Adrenal gland (tissue), 12 donors: ENCODE data around the gene ARHGEF16. TPM values are rescaled to one million over a fixed set of nuclear protein-coding genes. Genes with fewer than 3 reads are reported as not detected.

Experiments used
- DNase-seq, 7 donors: peaks; one replicate each; pipeline ENCODE4 v3.0.0-alpha.2; 2019 to 2020
- H3K27ac ChIP-seq, 5 donors: fragments of 200-600 bp; sonication (generic) in 4 of 5; 1 replicate in 3 of 5; 2 replicates in 2 of 5; pipeline versions ENCODE4 v1.5.1 to v1.8.0; 2016 to 2020; ENCODE audit warnings: mild to moderate bottlenecking in 1 of 5
- H3K27me3 ChIP-seq: fragments of 200-600 bp; 2 replicates; pipeline ENCODE4 v1.8.0; 2021
- H3K36me3 ChIP-seq, 2 donors: fragments of 200-600 bp; replicated peaks in 1 of 2; 1 replicate in 1 of 2; 2 replicates in 1 of 2; pipeline versions ENCODE4 v1.5.1 to v1.8.0; 2018 to 2022
- H3K4me1 ChIP-seq, 2 donors: fragments of 200-600 bp; replicated peaks in 1 of 2; 1 replicate in 1 of 2; 2 replicates in 1 of 2; pipeline versions ENCODE4 v1.5.1 to v1.8.0; 2018 to 2021
- H3K4me3 ChIP-seq, 4 donors: fragments of 200-600 bp; sonication (generic) in 3 of 4; one replicate each; pipeline ENCODE4 v1.5.1; 2016 to 2018
- H3K9me3 ChIP-seq, 3 donors: fragments of 200-600 bp; sonication (generic) in 1 of 3; replicated peaks in 1 of 3; 1 replicate in 2 of 3; 2 replicates in 1 of 3; pipeline versions ENCODE4 v1.5.1 to v1.8.0; 2016 to 2021
- POLR2A ChIP-seq, 2 donors: fragments of 450-650 bp; IDR thresholded peaks; one replicate each; pipeline ENCODE4 v1.6.1; 2017; ENCODE audit warnings: antibody characterized with exemption in 2 of 2, mild to moderate bottlenecking in 2 of 2, moderate library complexity in 1 of 2
- WGBS, 4 donors: extraction: QIAGEN DNeasy Blood & Tissue Kit in 2 of 4; methylation state at CpG; one replicate each; pipeline versions ENCODE4 v1.1.5 to v1.1.7; 2013 to 2017; 5-methylcytosine and 5-hydroxymethylcytosine counted together
- intact Hi-C, 2 donors: fragments of 100-400 bp; cut with DNase I; formaldehyde crosslinking; loops; one replicate each; pipeline versions ENCODE4 v1.14.1 to v1.15.0; 2022 to 2023
- polyA plus RNA-seq, 3 donors: library from polyadenylated mRNA; stranded (reverse); fragments of 200-250 nt in 2 of 3; fragments of 350-450 nt in 1 of 3; fragmentation: Illumina TruSeq in 1 of 3; extraction: RNeasy Lipid Tissue Mini Kit (QIAGEN cat#74804) in 1 of 3; gene quantifications; one replicate each; pipeline ENCODE4 v1.2.3, GENCODE V29; 2013 to 2014
- total RNA-seq, 9 donors: library from RNA; depleted of rRNA in 4 of 9; stranded (reverse); fragments of >200 nt in 4 of 9; fragments of 120-200 nt in 1 of 9; fragmentation: NEBNext Ultra II Directional in 1 of 9; extraction: Animal tissue kit (Norgen Biotek cat#: 25700) in 1 of 9; gene quantifications; one replicate each; pipeline versions ENCODE4 v1.1.0 to v1.2.4, GENCODE V29; 2013 to 2023
- TF ChIP-seq, protein P1 (sequence below), 6 experiments: fragments of 450-650 bp in 4 of 6; fragments of 200-600 bp in 2 of 6; sonication (generic) in 1 of 6; IDR thresholded peaks; 1 replicate in 5 of 6; 2 replicates in 1 of 6; pipeline versions ENCODE4 v1.5.1 to v1.8.0; 2016 to 2021; ENCODE audit warnings: antibody characterized with exemption in 6 of 6, mild to moderate bottlenecking in 2 of 6, moderate library complexity in 1 of 6
- donor health status: healthy with polysubstance abuse.
- donor health status: Bipolar disorder and iron deficiency.
- donor health status: DM: yes; HTN: yes; CAD: no.
- donor health status: DM: no; HTN: no; CAD: no.
- donor health status: DM: no; HTN: no; CAD: no.
- donor health status: DM: yes; HTN: yes; CAD: no.

The ARHGEF16 gene
- total and polyA plus RNA-seq, 12 donors = 0.11 to 3.1 (median 0.83) TPM

DNA sequence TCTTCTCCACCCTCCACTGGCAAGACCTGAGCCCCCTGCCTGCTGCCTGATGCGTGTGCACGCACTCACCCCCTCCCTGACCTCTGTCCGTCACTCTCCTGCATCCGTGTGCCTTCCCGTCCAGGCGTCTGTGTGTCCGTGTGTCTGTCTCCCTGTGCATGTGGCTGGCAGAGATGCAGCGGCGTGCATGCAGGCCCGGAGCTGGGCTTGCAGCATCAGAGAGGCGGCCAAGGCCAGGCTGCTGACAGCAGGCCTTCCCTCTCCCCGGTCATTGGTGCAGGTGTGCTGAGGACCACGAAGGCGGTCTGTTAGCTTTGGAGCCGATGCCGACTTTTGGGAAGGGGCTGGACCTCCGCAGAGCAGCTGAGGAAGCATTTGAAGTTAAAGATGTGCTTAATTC is 22.8 kb upstream of the ARHGEF16 start:
- Histone ChIP-seq H3K9me3 (no peaks in the 10 kb centered on the region), H3K4me3 (no peak overlapping the region), H3K27me3 (no peaks in the 10 kb centered on the region), H3K4me1 (no peaks in the 10 kb centered on the region), H3K27ac (no peak overlapping the region), H3K36me3 (no peaks in the 10 kb centered on the region)
- WGBS, 4 donors = 47 to 70% (median 69%) methylated on average over 13 to 17 of the region's 17 CpGs
- no peak for DNase-seq
- intact Hi-C loops = no loop called here
- TF ChIP-seq, protein P1, sequence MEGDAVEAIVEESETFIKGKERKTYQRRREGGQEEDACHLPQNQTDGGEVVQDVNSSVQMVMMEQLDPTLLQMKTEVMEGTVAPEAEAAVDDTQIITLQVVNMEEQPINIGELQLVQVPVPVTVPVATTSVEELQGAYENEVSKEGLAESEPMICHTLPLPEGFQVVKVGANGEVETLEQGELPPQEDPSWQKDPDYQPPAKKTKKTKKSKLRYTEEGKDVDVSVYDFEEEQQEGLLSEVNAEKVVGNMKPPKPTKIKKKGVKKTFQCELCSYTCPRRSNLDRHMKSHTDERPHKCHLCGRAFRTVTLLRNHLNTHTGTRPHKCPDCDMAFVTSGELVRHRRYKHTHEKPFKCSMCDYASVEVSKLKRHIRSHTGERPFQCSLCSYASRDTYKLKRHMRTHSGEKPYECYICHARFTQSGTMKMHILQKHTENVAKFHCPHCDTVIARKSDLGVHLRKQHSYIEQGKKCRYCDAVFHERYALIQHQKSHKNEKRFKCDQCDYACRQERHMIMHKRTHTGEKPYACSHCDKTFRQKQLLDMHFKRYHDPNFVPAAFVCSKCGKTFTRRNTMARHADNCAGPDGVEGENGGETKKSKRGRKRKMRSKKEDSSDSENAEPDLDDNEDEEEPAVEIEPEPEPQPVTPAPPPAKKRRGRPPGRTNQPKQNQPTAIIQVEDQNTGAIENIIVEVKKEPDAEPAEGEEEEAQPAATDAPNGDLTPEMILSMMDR (IDR thresholded peaks at IDR 0.05) = no peak
- TF ChIP-seq POLR2A (IDR thresholded peaks at IDR 0.05) = no peak

DNA sequence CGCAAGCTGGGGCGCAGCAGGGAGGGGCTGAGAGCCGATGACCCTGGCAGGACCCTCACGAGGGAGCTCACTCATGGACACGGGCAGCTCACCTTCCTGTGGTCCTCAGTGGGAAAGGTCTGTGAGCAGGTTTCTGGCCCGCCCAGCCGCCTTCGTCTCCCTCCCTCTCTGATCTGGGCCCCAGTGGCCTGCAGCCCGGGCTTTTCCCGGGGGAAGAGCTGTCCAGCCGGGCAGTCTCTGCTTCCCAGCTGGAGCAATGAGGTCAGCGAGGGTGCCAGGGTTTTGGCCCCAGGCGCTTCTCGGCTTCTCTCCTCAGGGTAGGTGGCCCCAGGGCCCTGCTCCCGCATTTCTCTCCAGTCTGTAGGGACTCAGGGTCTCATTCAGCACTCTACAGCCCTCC is 22.2 kb upstream of the ARHGEF16 start:
- H3K9me3 ChIP-seq = no peaks in the 10 kb centered on the region
- no peak overlapping the region for H3K27ac ChIP-seq
- intact Hi-C loops = no loop called here
- H3K4me3 ChIP-seq = no peak overlapping the region
- no peaks in the 10 kb centered on the region for H3K36me3 ChIP-seq
- TF ChIP-seq, protein P1 (IDR thresholded peaks at IDR 0.05) = no peak
- DNase-seq = no peak
- no peaks in the 10 kb centered on the region for H3K27me3 ChIP-seq
- WGBS, 4 donors = 49 to 64% (median 60%) methylated on average over 6 to 15 of the region's 15 CpGs
- H3K4me1 ChIP-seq = no peaks in the 10 kb centered on the region

DNA sequence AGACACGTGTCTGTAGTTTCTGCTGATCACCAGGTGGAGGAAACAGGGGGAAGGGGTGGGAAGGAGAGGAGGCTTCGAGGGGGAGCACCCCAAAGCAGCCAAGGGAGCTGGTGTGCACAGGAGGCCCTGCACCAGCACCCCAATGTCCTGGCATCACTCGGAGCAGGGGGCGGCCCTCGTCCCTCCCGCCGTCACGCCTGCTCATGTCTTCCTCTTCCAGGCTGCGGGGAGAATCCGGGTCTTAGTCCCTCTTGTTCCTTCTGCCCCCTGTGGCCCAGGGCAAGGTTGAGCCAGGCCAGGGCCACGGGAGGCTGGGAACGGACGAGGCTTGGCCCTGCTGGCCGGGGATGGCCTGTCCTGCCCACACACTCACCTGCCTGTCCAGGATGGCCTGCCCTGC is 21.4 kb upstream of the ARHGEF16 start:
- H3K36me3 ChIP-seq = no peaks in the 10 kb centered on the region
- H3K4me1 ChIP-seq = no peaks in the 10 kb centered on the region
- H3K9me3 ChIP-seq = no peaks in the 10 kb centered on the region
- 65 to 85% (median 77%) methylated on average over 4 to 14 of the region's 14 CpGs for WGBS, 4 donors
- no peak for TF ChIP-seq POLR2A (IDR thresholded peaks at IDR 0.05)
- TF ChIP-seq, protein P1 (IDR thresholded peaks at IDR 0.05) = no peak
- no peaks in the 10 kb centered on the region for H3K27me3 ChIP-seq
- no peak for DNase-seq
- intact Hi-C loops = no loop called here
- H3K4me3 ChIP-seq = no peak overlapping the region
- no peak overlapping the region for H3K27ac ChIP-seq

DNA sequence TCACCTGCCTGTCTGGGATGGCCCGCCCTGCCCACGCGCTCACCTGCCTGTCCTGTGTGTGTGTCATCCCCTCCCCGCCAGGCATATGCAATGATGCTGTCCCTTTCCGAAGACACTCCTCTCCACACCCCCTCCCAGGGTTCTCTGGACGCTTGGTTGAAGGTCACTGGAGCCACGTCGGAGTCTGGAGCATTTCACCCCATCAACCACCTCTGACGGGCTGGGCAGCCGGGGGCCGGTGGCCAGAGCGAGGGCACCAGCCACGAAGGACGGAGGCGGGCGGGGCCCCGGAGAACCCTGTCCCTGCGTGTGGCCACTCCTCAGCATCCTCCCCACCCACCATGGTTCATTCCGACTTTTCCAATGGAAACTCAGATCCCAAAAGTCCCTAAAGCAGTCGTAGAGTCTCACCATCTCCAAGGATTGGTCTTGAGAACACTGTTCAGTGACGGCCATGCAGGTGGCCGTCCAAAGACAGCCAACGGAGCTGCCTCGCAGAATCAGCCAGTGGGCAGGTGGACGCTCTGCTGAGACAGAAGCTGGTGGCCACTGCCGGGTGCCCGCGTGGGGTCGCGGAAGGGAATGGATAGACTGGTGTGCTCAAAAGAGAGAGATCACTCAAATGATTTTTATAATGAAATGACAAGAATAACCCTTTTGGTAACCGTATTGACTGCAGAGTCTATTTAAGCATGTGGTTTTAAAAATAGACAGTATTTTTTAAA is 20.7 kb upstream of the ARHGEF16 start:
- 84 to 87% (median 85%) methylated on average over 26 to 31 of the region's 31 CpGs for WGBS, 4 donors
- no peaks in the 10 kb centered on the region for H3K36me3 ChIP-seq
- no peaks in the 10 kb centered on the region for H3K4me1 ChIP-seq
- H3K4me3 ChIP-seq = no peak overlapping the region
- no peaks in the 10 kb centered on the region for H3K27me3 ChIP-seq
- H3K9me3 ChIP-seq = no peaks in the 10 kb centered on the region
- DNase-seq = no peak
- intact Hi-C loops = no loop called here
- H3K27ac ChIP-seq = no peak overlapping the region
- TF ChIP-seq POLR2A (IDR thresholded peaks at IDR 0.05) = no peak
- TF ChIP-seq, protein P1 (IDR thresholded peaks at IDR 0.05) = no peak
